PC-9 (cell line): ENCODE results near the gene PRKAG2. TPM values are rescaled to one million over a fixed set of nuclear protein-coding genes. Genes with fewer than 3 reads are reported as not detected.

Experiments used
- BruUV-seq: library from RNA; stranded (reverse); fragments of 400-500 nt; replicated peaks from 2 replicates; lab custom pipeline; 2021; lab: Mats Ljungman, UMichigan
- CTCF ChIA-PET: fragments of 300-600 bp; sonication (Branson Sonifier 250); formaldehyde crosslinking; loops from one replicate; lab custom pipeline; 2022; ENCODE audit warnings: antibody characterized with exemption; lab: Charles Lee
- POLR2A ChIA-PET: fragments of 300-600 bp; sonication (Branson Sonifier 250); formaldehyde crosslinking; loops from one replicate; lab custom pipeline; 2022; ENCODE audit warnings: antibody characterized with exemption; ENCODE audit not compliant: unreplicated experiment; lab: Charles Lee
- DNase-seq, 2 experiments: peaks; one replicate each; pipeline versions ENCODE4 v3.0.0 to v3.0.0-alpha.2; 2015 to 2022; ENCODE audit warnings: mixed read lengths in 1 of 2
- H2AFZ ChIP-seq: fragments of 200-600 bp; sonication (generic); 2 replicates; pipeline ENCODE4 v1.8.1; 2017; ENCODE audit warnings: antibody characterized with exemption
- H3F3A ChIP-seq: fragments of 200-600 bp; sonication (generic); 2 replicates; pipeline ENCODE4 v1.8.1; 2017; ENCODE audit warnings: antibody characterized with exemption, mild to moderate bottlenecking, low read depth; ENCODE audit not compliant: insufficient read depth
- H3K27ac ChIP-seq: fragments of 200-600 bp; sonication (generic); 2 replicates; pipeline ENCODE4 v1.6.1; 2016; ENCODE audit warnings: mixed run types
- H3K27me3 ChIP-seq: fragments of 200-600 bp; sonication (generic); 2 replicates; pipeline ENCODE4 v1.6.1; 2016; ENCODE audit warnings: low read depth, mixed run types; ENCODE audit not compliant: insufficient read depth
- H3K36me3 ChIP-seq: fragments of 200-600 bp; sonication (generic); 2 replicates; pipeline ENCODE4 v1.6.1; 2016; ENCODE audit warnings: low read depth, mixed run types
- H3K4me1 ChIP-seq: fragments of 200-600 bp; sonication (generic); replicated peaks from 2 replicates; pipeline ENCODE4 v1.6.1; 2016; ENCODE audit warnings: mixed run types; ENCODE audit not compliant: insufficient read depth
- H3K4me2 ChIP-seq: fragments of 200-600 bp; sonication (generic); 2 replicates; pipeline ENCODE4 v1.6.1; 2017; ENCODE audit warnings: mixed run types
- H3K4me3 ChIP-seq: fragments of 200-600 bp; sonication (generic); 2 replicates; pipeline ENCODE4 v1.6.1; 2016; ENCODE audit warnings: mixed run types
- H3K79me2 ChIP-seq: fragments of 200-600 bp; sonication (generic); 2 replicates; pipeline ENCODE4 v1.6.1; 2017; ENCODE audit warnings: low read depth, mixed run types
- H3K9me2 ChIP-seq: fragments of 200-600 bp; sonication (generic); 2 replicates; pipeline ENCODE4 v1.8.1; 2017; ENCODE audit warnings: mild to moderate bottlenecking; ENCODE audit not compliant: insufficient read depth
- H3K9me3 ChIP-seq: fragments of 200-600 bp; sonication (generic); 2 replicates; pipeline ENCODE4 v1.8.1; 2016; ENCODE audit warnings: low read depth; ENCODE audit not compliant: insufficient read depth
- H4K20me1 ChIP-seq: fragments of 200-600 bp; sonication (generic); 2 replicates; pipeline ENCODE4 v1.8.1; 2017; ENCODE audit not compliant: insufficient read depth
- CTCF ChIP-seq: fragments of 200-600 bp; sonication (generic); conservative IDR thresholded peaks from 2 replicates; pipeline ENCODE4 v1.6.1; 2017; ENCODE audit warnings: mixed run types, antibody characterized with exemption, mild to moderate bottlenecking, moderate library complexity
- EZH2 ChIP-seq: fragments of 200-600 bp; sonication (generic); IDR thresholded peaks from 2 replicates; pipeline ENCODE4 v1.8.0; 2017; ENCODE audit warnings: antibody characterized with exemption, low read depth
- intact Hi-C: fragments of 100-400 bp; cut with micrococcal nuclease; formaldehyde crosslinking; loops from one replicate; pipeline ENCODE4 v1.10.0; 2022; ENCODE audit not compliant: unreplicated experiment
- total RNA-seq: library from RNA; stranded (reverse); gene quantifications from 2 replicates; pipeline ENCODE4 v1.2.3, GENCODE V29; 2021

Gene PRKAG2
- total RNA-seq, 1 experiment from 2014 or later = 37.3 TPM

- DNase-seq = no peak
- H3K79me2 ChIP-seq = peaks cover 41% of the 10 kb centered on the region
- ChIA-PET POLR2A (interaction anchor here (0.6 to 1.4 kb wide), 2 partner anchors 29 to 105 kb away, joined by 4 read pairs; no protein-coding TSS in a partner anchor), CTCF (interaction anchor here (0.6 to 1.6 kb wide), 10 partner anchors 10 to 132 kb away, joined by 3 to 10 read pairs (median 4); no protein-coding TSS in a partner anchor)
- H3K27ac ChIP-seq = peak overlapping the region; percentile 70
- H3K9me3 ChIP-seq = no peaks in the 10 kb centered on the region
- H3K27me3 ChIP-seq = no peaks in the 10 kb centered on the region
- peaks cover 42% of the 10 kb centered on the region for H3F3A ChIP-seq
- H3K4me3 ChIP-seq = peak overlapping the region; percentile 73
- H2AFZ ChIP-seq = peak overlapping the region; percentile 67
- H3K36me3 ChIP-seq = no peaks in the 10 kb centered on the region; the same call in 1 of the 2 replicates
- H3K9me2 ChIP-seq = no peaks in the 10 kb centered on the region
- H3K4me1 ChIP-seq = peaks cover 24% of the 10 kb centered on the region
- BruUV-seq = TSS peak; percentile 27
- peak overlapping the region; percentile 90 for H3K4me2 ChIP-seq
- peaks cover 5% of the 10 kb centered on the region for H4K20me1 ChIP-seq
- no peak for TF ChIP-seq EZH2
- peak; percentile 17; the same call in 1 of the 2 replicates for TF ChIP-seq CTCF
- intact Hi-C loops = loop anchor here (1.0 to 5.0 kb wide), 5 partner anchors 30 to 301 kb away; no protein-coding TSS in a partner anchor
Observed at GRCh38 chr7:151630851-151631569, 245.9 kb downstream of the PRKAG2 start.

- H3K27me3 ChIP-seq = no peaks in the 10 kb centered on the region
- peaks cover 5% of the 10 kb centered on the region for H4K20me1 ChIP-seq
- H3K4me2 ChIP-seq = peak overlapping the region; percentile 90
- no peak for DNase-seq
- no peaks in the 10 kb centered on the region for H3K9me3 ChIP-seq
- H3F3A ChIP-seq = peaks cover 42% of the 10 kb centered on the region
- H3K4me1 ChIP-seq = peaks cover 24% of the 10 kb centered on the region
- TF ChIP-seq EZH2 (no peak), CTCF (no peak)
- H2AFZ ChIP-seq = no peak overlapping the region
- intact Hi-C loops = loop anchor here (2.0 to 5.0 kb wide), 3 partner anchors 30 to 302 kb away; no protein-coding TSS in a partner anchor
- peak overlapping the region; percentile 73 for H3K4me3 ChIP-seq
- CTCF ChIA-PET = interaction anchor here (0.6 to 1.6 kb wide), 7 partner anchors 10 to 205 kb away, joined by 3 to 10 read pairs (median 6); no protein-coding TSS in a partner anchor
- BruUV-seq = no TSS peak
- no peaks in the 10 kb centered on the region; the same call in 1 of the 2 replicates for H3K36me3 ChIP-seq
- H3K79me2 ChIP-seq = peaks cover 47% of the 10 kb centered on the region
- H3K27ac ChIP-seq = peak overlapping the region; percentile 70; the same call in 1 of the 2 replicates
- POLR2A ChIA-PET = interaction anchor here (0.6 kb wide), 1 partner anchor 29 kb away, joined by 4 read pairs; no protein-coding TSS in a partner anchor
- H3K9me2 ChIP-seq = no peaks in the 10 kb centered on the region
Observed at GRCh38 chr7:151630358-151630757, 246.6 kb downstream of the PRKAG2 start.

GRCh38 chr7:151629713-151630272, 247.1 kb downstream of the PRKAG2 start:
- Histone ChIP-seq H3K79me2 (peaks cover 50% of the 10 kb centered on the region), H3K36me3 (no peaks in the 10 kb centered on the region; the same call in none of the 2 replicates), H3K4me3 (no peak overlapping the region; the same call in 1 of the 2 replicates), H3F3A (peaks cover 42% of the 10 kb centered on the region), H3K27ac (no peak overlapping the region), H2AFZ (no peak overlapping the region), H3K4me1 (peaks cover 24% of the 10 kb centered on the region), H3K27me3 (no peaks in the 10 kb centered on the region), H3K9me2 (no peaks in the 10 kb centered on the region), H4K20me1 (peaks cover 5% of the 10 kb centered on the region), H3K9me3 (no peaks in the 10 kb centered on the region), H3K4me2 (peak overlapping the region; percentile 90)
- no TSS peak for BruUV-seq
- TF ChIP-seq CTCF (no peak), EZH2 (no peak)
- DNase-seq = no peak
- ChIA-PET POLR2A (no interaction called here), CTCF (interaction anchor here (0.6 to 1.6 kb wide), 3 partner anchors 10 to 206 kb away, joined by 3 to 7 read pairs (median 3); no protein-coding TSS in a partner anchor)
- intact Hi-C loops = loop anchor here (2.0 to 5.0 kb wide), 3 partner anchors 29 to 303 kb away; no protein-coding TSS in a partner anchor
